NOMO-1 (cell line): ENCODE results near the gene JMJD6.

Experiments used
- DNase-seq, 2 experiments: peaks; one replicate each; lab custom pipeline; 2025; ENCODE audit not compliant: unreplicated experiment in 2 of 2; lab: John Stamatoyannopoulos, UW

JMJD6 gene

DNA sequence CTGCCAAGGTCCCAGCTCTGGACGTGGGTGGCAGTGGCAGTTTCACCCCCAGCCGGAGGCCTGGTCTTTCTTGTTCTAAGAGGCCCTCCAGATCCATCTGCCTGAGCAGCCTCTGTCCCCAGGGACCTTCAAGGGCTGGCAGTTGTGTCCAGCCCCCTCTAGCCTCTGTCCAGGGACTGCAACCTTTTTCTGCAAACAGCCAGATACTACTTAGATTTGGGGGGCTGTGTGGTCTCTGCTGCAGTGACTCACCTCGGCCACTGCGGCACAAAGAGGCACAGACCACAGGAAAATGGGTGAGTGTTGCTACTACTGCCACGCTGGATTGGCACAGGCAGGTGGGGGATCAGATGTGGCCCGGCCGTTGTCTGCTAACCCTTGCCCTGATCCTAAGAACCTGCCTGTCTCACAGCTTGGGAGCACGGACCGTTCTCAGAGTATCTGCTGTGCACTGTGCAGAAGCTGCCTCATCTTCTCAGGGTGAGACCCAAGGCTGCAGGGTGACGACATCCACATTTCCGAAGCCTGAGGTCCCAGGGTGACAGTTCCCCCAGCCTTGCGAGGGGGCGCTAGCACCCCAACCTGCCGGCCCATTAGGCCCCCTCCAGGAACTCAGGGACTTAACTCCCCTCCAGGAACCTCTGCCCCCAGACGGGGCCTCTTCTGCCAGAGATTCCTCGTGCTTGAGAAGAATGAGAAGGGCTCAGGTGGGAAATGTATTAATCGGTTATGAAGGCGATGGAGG is 43.2 kb downstream of the JMJD6 start:
- no peak for DNase-seq

DNA sequence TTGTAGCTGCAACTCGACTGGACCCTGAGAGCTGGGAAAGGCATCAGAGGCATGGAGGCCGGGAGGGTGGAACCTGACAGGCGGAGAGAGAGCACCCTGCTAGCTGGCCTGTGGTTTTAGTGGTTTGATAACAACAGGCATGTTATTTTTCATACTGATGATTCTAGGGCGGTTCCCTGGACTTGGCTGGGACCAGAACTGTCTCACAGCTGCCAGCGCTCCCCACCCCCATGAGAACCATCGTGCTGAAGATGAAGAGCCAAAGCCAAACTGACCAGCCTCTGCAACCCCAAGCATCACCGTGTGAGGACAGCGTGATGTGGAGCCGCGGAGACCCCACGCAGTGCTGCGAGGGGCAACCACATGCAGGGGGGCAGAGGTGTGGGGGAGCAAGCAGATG is 44.1 kb downstream of the JMJD6 start:
- no peak for DNase-seq

DNA sequence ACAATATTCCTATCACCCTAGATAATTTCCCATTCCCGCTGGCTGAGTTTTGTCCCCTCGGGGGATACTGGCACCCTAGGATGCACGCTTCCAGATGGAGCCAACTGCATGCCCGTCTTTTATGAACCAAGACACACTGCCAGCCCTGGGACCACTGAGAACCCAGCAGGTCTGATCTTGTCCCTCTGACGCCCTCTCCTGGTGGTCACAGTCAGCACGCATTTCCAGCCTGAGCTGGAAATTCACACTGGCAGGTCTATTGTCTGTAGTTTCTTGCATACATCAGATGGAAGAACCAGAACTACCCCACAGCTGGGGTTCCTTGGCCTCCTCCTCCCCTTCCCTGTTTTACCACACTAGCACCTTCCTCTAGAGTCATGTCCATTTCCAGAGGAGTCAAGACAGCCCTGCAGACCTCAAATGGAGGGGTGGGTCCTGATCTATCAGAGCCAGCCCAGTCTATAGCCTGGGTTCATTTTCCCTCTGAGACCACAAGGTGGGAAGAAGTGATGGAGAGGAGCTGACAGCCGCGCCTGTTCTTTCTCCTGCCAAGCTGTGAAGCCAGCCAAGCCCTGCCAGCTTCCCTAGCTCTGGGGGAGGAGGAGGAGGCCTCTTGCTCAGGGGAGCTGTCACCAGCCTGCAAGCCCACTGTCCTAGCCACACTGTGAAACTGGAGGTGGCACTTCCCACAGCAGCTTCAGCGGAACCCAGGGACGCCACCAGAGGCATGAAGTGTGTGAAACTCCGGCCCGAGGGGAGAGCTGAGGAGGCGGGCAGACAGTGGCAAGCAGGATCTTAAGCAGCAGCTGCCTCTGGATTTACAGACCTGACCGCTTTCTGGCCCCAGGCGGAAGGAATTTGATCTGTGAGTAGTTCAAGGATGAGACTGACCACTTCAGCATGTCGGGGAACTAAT is 44.9 kb downstream of the JMJD6 start:
- peak; percentile 49 to 60 for DNase-seq

DNA sequence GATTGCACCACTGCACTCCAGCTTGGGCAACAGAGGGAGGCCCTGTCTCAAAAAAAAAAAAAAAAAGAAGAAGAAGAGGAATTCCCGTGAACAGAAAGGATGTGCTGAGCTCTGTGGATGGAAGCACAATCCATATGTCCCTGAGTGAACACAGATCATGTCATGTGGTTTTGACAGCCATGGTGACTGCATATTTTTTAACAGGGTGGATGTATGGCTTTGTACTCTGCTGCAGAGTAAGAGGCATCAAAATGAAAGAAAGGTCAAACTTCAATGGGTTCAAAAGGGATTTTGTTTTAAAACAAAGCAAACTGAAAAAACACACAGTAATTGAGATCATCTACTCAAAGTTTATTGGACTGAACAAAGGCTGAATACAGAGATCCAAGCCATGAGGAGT is 47.2 kb downstream of the JMJD6 start:
- no peak for DNase-seq

DNA sequence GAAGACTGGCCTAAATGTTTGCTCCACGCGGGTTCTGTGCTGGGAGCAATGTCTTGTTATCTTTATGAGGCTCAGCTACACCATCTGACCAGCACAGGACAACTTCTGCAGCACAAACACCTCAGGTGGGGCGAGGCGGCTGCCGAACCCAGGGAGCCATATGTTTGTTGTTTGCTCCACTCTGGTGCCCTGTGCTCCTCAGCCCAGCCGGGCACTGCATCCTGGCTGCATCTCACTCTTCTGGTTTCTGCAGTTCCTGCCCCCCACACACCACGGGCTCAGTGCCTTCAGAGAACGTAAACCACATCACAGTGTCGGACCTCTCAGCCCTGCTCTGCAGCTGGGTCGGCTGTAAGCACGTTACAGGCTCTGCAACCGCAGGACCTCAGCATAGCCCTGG is 48.1 kb downstream of the JMJD6 start:
- no peak for DNase-seq

DNA sequence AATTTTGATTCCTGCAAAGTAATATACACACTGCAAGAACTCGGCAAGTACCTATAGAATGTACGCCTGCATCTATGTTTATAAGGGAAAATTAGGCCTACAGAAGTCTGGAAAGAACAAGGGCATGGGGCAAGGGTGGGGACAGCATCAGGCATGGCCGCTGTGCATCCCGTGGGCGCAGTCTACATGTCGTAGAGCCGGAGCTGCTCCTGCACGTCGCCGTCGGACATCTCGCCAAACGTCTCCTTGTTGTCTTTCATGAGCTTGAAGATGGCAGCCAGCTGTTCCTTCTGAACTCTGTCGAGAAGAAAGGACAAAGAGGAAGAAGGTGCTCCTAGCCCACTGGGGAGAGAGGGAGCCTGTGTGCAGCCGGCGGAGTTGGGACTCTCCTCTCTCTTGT is 49.0 kb downstream of the JMJD6 start:
- DNase-seq, result no peak

DNA sequence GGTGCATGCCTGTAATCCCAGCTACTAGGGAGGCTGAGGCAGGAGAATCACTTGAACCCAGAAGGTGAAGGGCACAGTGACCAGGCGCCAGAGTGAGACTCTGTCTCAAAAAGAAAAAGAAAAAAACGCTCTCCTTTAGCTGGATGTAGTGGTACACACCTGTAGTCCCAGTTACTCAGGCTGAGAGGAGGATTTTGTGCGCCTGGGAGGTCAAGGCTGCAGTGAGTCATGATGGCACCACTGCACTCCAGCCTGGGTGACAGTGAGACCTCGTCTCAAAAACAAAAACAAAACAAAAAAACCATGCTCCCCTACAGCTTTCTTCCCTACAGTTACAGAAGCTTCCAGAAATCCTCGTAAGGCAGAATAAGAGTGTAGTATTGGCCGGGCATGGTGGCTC is 49.8 kb downstream of the JMJD6 start:
- no peak for DNase-seq

DNA sequence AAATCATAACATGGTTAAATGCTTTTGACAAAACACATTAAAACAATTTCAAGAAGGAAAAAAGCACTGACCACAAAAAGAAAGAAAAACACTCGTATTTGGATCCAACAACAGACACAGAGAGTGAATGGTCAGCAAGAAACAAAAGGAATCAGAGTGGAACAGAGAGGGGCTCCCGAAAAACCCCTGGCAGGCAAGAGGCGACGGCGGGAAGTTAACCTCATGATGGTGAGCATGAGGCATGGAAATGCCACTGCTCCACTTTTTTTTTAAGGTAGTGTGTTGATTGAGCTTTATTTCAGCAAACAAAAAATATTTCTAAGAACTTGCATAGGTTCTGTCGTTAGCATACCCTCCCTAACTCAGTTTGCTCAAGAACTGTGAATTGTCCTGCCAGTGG is 50.8 kb downstream of the JMJD6 start:
- no peak for DNase-seq

DNA sequence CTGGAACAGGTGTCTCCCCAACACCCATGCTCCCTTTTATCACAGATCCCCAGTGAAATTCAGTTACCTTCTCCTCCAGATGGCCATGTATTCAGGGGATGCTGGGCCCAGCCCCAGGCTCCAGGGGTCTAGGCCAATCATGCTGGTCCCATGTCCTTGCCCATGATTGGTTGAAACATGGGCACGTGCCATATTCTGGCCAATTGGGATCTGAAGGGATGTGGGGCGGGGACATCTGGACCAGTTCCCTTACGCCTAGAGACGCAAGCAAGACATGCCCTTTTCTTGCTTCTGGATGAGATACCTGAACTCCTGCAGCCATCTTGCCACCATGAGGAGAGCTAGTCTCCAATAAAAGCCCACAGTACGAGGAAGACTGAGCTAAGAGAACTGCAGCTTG is 51.8 kb downstream of the JMJD6 start:
- no peak for DNase-seq

DNA sequence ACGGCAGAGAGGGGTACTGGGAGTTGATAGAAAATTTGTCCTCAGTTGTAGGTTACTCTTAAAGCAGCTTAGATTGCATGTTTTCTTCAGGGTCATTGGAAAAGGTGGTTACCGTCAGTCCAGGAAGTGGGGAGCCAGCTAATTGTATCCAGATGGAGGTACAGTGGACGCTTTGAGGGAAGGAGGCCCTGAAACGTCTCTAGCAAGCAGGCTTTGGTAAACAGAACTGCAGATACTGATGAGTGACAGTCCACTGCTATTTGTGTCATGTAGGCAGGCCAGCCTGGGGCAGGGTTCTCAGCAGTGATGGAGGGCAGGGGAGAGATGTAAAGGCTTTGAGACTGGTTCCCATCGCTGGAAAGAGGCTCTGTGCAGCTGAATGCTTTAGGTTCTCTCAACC is 52.7 kb downstream of the JMJD6 start:
- DNase-seq, result no peak

DNA sequence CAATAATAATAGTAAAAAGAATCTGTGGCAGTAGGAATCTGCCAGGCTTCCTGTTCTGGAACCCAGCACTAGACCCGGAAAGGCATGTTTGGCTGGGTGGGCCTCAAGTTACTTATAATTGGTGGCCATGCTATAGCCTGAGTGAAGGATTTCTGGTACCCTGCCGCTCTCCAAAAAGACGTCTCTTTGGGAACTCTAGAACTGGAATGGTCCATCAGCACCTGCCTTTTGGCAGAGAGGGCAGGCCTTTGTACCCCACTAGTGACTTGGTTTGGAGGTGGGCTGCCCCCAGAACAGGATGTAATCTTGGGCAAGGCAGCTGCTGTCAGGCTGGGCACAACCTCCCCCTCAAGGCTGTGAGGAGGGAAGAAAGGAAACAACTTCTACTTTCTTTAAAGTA is 53.5 kb downstream of the JMJD6 start:
- DNase-seq, result no peak

DNA sequence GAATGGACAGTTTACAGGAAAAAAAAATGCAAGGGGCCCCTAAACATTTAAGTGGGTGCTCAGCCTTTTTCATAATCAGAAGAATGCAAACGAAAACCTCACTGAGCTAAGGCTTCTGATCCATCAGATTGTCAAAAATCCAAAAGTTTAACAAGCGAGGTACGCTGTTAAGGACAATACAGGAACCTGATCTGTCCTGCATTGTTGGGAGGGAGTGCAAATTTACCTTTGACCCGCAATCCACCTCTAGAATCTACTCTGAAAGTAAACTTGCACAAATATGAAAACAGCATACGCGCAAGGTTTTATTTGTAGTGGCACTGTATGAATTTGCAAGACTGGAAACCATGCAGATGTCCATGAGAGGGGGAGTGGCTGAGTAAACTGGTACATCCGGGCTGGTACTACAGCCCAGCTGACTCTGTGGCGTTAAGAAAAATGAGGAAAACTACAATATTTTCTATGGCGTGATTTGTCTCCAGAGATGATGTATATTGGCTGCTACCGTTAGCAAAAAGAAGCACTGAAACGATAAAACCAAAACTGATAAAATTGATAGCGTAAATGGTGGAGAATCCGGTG is 54.0 kb downstream of the JMJD6 start:
- peak; percentile 12 to 21 for DNase-seq

DNA sequence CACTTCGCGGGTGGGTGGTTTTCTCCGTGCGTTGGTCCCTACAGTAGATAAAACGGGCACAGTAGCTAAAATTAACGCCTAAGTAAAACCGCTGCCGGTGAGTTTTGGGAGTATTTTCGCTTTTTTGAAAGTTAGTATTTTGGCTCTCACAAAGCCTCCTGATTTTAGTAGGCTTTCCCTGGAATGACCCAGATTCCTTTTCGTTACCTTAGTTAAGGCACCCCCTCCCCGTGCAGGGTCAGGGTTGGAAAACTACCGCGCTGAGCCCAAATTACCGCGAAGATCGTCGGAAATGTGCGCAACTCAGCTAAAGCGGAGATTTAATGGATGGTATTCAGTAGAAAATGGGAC is 54.5 kb downstream of the JMJD6 start:
- DNase-seq, result no peak

DNA sequence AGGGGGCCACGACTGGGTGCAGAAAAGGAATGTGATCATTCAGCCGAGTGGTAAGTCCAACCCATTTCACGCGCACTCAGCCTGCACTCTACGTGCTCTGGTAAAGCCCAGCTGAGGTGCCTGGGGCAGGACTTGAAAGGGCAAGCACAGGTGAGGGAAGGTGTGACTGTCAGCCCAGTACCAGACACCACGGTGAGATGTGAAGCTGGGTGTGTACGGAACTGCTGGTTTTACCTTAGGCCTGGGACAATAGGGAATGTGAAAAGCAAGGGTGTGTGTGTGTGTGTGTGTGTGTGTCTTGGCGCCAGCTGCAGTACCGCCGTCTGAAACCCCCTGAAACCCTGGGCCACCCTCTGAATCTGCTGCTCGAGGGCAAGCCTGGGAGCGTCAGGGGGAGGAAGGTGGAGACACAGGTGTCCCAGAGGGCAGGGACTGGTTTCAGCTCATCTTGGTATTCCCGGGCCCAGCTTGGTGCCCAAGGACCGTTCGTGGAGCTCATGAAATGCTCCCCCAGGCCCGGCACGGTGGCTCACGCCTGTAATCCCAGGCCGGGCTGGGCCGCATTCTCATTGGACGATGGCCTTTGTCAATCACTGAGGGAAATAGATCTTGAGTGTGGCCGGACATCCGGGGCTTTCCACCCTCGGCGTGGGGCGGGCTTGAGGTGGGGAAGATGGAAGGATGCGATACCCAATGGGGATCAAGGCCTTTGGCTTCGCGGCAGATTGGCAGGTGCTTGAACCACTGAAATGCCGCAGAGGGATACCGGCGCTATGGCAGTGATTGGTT is 55.1 kb downstream of the JMJD6 start:
- DNase-seq, result peak; percentile 98 to 99

DNA sequence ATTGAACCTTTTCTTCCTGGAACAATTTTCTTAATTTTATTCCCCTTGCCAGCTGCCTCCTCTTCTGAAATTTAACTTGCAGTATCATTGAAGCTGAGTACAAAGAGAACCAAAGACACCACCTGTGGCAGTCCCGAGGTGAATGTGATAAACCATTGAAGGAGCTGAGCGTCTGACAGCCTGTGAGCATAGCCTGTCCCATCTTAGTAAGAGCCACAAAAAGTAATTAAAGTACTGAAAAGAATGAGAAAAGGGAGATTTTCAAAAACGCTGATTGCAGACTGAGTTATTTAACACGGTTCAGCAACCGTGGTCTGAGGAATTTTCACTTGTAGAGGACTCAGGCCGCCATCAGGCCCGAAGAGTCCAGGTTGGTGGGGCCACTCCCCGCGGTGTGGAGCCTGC is 55.7 kb downstream of the JMJD6 start:
- DNase-seq, result no peak

DNA sequence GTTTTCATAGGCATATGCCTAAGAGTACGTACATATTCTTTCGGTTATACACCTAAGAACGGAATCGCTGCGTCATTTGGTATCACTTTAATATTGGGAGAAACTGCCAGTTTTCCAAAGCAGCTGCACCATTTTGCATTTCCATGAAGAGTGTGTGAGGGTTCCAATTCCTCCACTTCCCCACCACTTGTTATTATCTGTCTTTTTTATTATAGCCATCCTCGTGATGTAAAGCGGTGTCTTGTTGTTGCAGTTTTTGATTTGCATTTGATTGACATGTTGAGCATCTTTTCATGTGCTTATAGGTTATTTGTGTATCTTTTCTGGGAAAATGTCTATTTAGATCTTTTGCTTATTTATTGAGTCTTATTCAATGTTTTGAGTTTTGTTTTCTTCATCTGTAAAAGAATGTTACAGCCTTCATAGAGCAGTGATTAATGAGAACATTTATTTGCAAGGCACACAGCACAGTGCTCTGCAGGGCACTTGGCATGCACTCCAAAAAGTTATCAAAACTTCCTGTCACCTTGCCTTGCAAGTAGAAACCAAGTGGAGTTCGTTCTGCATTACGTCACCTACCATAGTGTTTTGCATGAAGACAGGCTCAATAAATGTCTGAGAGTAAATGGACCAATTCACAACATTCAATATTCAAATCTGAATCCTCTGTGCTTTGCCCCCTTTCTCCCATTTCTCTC is 56.2 kb downstream of the JMJD6 start:
- DNase-seq, result no peak
